GM19025 (cell line): ENCODE data around the gene CTDSPL.

ENCODE experiments used
- ATAC-seq: cut with Tn5 transposase; IDR thresholded peaks from one replicate; pipeline ENCODE4 v1.9.1; 2021; ENCODE audit warnings: mild to moderate bottlenecking, low read depth, moderate library complexity; ENCODE audit not compliant: unreplicated experiment

The CTDSPL gene

DNA sequence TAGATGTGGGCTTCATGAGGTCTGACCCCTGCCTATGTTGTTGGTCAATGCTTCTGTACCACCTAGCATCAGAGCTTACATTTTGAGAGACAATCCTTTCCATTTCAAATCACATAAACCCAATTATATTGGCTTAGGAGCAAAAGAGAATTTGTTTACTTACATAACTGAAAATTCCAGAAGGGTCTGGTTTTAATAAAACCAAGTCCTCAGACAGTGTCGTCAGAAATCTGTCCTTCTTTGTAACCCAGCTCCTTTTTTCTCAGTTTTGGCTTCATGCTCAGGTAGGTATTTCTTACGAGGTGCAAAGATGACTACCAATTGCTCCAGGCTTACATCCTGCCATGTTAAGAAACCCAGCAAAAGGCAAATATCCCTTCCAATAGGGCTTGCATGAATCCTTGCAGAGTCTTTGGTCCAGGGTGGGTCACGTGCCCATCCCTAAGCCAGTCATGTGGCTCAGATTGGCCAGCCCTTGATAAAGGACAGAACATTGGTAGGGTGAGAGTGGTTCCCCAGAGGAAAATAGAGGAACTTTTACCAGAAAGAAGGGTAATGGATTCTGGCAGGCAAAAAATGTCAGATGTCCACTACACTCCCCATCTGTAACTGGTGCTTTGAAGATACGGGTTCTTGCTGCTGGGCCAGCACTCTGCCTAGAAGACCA is 78.7 kb downstream of the CTDSPL start:
- no peak for ATAC-seq

- no peak for ATAC-seq
These were observed 80.2 kb downstream of the CTDSPL start for GRCh38 chr3:37941608-37942508.

- ATAC-seq: no peak
These were observed 81.0 kb downstream of the CTDSPL start for GRCh38 chr3:37942646-37943045.

DNA sequence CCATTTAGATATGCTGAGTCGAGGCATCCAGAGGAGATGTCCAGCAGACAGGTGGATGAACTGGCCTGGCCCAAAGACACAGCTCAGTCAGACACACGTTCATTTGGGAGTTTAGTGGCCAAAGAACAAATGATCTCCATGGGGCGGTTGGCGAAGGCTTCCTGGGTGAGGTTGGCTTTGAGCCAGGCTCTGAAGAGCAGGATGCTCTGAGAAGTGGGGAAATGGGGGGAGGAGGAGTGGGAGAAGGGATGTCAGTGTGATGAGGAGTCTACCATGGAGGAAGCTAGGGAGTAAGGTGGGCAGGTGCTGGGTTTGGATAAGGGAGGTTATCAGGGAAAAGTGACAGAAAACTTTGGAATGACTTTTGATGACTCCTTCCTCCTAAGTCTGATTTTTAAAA is 81.4 kb downstream of the CTDSPL start:
- ATAC-seq: no peak

DNA sequence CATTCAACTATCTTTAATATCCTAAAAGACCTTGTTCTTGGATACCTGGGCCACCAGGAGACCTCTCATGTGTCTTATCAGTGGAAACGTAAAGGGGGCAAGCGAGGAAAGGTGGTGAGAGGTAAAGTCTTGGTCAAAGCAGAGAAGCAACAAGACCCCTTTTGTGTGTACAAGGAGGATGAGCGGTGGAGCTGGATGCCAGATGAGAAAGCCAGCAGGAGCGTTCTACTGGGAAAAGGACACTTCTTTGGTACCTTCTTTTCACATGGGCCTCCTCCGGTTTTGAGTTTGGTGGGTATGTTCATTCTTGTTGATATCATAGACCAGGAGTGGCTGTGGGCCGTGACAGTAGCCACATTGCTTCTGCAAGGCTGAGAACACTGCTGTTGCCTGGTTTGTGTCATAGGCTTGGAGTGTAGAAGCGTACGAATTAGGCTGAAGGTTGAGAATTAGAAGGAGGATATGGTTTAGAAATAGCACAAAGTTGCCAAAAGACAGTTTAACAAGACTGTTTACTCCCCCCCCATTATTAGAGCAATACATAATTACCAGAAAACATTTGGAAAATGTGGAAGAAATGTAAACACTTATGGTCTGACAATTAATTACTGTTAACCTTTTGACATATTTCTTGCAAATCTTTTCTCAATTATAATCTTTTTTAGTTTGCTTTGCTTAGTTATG is 82.1 kb downstream of the CTDSPL start:
- ATAC-seq: no peak

DNA sequence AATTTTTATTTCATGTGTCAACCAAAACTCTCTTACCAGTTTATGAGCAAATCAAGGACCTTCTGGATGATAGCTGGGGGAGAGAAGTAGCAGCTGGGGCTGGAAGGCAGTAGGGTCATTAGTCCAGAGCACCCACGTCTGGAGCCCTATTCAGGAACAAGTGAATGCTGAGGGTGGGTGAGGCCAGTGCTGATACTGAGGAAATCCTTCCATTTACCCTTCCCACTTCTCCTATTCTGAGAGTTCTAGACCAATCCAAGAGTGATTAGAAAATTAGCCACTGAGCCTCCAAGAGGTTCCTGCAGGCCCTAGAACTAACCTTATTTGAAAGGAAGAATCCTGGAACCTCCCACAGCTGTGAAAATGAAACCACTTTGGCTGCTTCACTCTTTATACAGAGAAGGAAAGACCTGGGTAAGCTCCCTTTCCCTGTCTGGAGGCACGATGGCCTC is 82.7 kb downstream of the CTDSPL start:
- ATAC-seq: no peak

DNA sequence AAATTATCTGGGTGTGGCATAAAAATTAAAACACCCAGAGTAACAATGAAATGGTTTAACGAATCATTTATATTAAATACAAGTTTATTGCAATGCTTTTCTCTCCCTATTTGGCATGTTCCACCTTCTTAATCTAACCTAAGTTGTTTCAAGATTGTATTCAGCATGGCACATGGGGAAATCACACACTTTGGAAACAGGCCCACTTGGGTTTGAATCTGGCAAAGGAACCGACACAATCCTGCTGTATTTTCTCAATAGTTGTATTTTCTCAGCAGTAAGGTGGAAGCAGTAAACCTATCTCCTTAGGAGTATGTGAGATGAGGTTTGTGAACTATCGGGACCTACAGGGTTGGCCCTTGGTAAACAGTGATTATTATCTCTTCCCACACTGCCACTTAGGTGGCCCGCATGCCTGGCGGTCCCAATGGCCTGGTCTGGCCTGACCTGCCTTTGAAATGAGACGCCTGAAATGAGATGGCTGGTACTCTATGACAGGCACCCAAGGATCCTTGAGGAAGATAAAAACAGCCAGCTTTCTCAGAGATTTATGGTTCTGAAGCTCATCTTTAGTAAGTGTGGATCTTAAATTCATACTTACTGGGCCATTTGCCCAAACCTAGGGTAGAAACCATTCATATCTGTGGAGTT is 83.6 kb downstream of the CTDSPL start:
- no peak for ATAC-seq

GRCh38 chr3:37945807-37946530 is 84.3 kb downstream of the CTDSPL start:
- ATAC-seq: no peak

GRCh38 chr3:37946531-37946889 is 84.8 kb downstream of the CTDSPL start:
- ATAC-seq: no peak

DNA sequence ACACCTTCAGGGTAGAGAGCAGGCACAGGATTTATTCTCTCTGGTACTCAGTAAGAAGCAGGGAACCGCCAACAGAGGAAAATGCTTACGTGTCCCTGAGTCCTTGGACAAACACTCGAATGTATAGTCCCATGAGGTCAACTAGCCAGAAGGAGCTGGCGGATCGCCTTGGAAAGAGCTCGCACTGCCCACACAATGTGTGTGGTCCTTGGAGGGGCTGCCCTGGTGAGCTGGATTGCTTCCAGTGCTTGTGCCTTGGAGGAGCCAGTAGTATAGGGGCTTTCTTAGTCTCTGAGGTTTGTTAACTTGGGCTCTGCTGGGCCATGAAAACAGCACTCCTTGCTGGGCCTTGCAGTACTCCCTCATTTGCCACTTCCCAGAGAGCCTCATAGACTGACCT is 88.2 kb downstream of the CTDSPL start:
- no peak for ATAC-seq

DNA sequence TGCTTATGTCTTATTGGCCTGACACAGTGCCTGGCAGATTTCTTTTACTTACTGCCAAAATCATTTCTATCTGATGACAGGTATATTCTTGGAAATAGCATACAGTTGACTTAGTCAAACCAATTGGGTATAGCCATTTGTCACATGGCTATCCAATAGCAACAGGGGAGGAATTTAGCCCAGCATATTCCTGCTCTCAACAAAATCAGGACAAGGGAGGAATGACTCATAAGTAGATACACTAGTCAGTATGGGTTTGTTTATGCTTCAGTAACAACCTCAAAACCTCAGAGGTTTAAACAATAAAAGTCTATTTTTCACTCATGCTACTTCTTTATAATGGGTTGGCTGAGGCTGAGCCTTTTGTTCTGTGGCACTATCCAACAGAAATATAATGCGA is 90.9 kb downstream of the CTDSPL start:
- no peak for ATAC-seq

DNA sequence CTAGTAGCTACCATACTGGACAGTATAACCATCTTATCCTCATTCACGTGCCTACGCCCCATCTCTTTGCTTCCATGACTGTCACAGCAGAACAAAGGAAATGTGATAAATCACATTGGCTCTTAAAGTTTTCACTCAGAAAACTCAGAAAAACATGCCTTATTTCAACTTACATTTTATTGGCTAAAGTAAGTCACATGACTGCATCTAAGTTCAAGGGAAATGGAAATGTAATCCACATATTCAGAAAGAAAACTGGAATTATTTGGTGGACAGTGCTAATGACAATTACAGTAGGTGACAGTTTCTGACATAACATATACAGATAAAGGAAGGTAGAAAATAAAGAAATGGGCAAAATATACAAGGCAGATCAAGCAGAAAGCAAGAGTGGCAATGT is 91.5 kb downstream of the CTDSPL start:
- no peak for ATAC-seq

DNA sequence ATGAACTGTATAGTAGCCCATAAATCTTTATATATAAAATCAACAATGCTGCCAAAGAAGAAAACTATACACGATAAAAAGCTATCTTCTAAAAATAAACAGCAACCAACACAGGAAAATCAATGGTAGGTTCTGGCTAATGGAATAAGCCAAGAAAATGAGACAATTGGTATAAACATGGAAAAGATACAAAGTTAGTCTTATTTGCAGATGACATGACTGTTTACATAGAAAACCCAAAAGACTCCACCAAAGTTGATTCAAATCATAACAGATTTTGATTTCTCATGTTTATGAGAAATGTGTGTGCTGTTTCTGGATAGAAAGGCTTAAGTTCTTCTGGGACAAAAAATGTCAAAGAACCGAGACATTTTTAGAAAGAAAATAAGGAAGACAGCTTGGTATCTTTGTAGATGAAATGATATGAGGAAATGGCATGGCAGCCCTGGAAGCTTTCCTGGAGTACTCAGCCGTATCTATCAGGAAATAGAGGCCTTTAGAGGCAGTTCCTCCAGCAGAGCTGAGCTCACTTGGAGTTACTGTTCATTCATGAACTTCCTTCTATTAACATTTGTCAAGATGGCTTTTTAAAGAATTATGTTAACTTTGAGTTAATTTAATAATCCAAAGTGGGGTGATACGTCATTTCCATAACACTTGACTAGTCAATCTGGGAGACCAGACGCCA is 92.2 kb downstream of the CTDSPL start:
- no peak for ATAC-seq

- no peak for ATAC-seq
These were observed 93.2 kb downstream of the CTDSPL start for GRCh38 chr3:37954881-37955280.

GRCh38 chr3:37955918-37956707 is 94.4 kb downstream of the CTDSPL start:
- no peak for ATAC-seq

DNA sequence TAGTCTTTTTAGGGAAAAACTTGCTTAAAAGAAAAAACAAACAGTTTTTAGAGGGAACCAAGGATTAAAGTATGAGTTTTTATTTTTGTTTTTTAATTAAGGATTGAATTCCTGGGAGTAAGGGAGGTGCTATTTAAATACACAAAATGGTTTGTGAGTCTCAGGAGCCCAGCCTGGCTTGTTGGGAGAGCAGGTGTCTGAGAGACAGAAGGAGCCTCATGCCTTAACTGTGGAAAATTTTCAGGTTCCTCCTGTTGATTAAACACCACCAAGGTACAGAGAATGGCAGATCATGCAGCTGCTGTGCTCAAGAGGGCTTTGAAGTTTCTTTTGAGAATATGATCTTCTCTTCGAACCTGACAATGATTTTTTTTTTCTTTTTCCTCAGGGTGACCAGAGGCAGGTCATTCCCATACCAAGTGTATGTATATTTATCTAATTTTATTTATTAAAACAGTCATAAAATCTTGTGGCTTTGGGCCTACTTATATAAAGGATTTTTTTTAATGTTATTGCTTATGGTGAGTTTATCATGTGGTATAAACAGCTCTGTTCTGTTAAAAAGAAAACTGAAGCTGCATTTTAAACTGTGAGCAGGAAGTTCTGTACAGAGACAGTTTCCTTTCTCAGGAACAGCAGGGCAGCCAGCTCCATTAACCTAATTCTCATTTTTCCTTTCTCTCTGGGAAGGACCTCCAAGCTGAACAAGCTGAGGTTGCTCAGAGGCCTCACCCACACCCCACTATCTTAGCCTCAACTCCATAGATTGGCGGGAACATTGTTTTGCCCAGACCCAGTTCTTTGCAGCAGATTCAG is 95.3 kb downstream of the CTDSPL start:
- ATAC-seq: no peak

- no peak for ATAC-seq
These were observed 95.9 kb downstream of the CTDSPL start for GRCh38 chr3:37957539-37957936.
